Measurements from ENCODE around the gene DDX10. TPM values are rescaled to one million over a fixed set of nuclear protein-coding genes. Genes with fewer than 3 reads are reported as not detected.

DDX10 gene
- 63.7 and 72.2 TPM in 2 replicates for total RNA-seq (2021)
- Bru-seq, nascent RNA: percentile 90 among the genes with signal in this experiment
- percentile 73 among the genes with signal in this experiment for BruChase-seq, experiment 1, labeled RNA remaining after a 2-hour chase
- BruChase-seq, experiment 2, labeled RNA remaining after a 6-hour chase: percentile 69 among the genes with signal in this experiment
- long read RNA-seq, transcript DDX10-201 (18 exons, 3,264 nt): major isoform, 93 of 113 reads
- long read RNA-seq, partial matches to known transcripts: 8 of 113 reads
- long read RNA-seq, other reads (novel, unspliced or antisense): 12 of 113 reads

DNA sequence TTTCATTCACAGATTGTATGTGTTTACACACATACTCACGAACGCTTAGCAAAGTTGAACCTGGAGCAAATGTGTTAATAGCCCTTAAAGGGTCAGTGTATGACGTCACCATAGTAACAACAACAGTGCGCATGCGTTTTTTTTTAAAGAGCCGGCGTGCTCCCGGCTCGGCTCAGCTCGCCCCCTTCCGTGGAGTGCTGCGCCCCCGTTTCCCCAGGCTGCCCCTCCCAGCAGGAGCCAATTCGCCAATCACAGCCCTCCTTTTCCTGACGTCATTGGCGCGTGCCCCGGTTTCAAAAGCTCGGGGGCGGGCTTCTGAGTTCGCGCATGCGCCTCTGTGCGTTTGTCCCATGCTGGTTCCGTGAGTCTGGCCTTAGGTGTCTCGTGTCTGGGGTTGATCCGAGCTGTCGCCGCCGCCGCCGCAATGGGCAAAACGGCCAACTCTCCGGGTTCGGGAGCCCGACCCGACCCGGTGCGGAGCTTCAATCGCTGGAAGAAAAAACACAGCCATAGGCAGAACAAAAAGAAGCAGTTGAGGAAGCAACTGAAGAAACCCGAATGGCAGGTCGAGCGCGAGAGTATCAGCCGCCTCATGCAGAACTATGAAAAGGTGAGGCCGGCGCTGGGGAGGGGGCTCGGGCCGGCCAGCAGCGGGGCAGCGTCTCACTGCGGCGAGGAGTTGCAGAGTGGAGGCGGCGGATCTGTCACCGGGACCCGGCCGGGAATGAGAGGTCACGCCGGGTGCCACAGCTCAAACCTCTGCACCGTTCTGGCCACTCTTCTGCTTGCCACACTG is at the start of gene DDX10:
DDX10 (plus strand) TSS at position 340 of the 796 bp plus-strand sequence; CDS start at position 425, 85 bp downstream.
- Histone ChIP-seq H3K4me3 (ENCODE audit: low read depth, low read length, poor library complexity, severe bottlenecking) (peak within 1 kb of the TSS; percentile 76), H3K9me3 (ENCODE audit: low read depth, low read length, poor library complexity, severe bottlenecking) (no peaks in the 10 kb centered on the region), H3K27ac (ENCODE audit: low read depth, low read length, poor library complexity, severe bottlenecking) (peak within 1 kb of the TSS; percentile 72), H3K36me3 (ENCODE audit: insufficient read depth, low read length, poor library complexity, severe bottlenecking) (no peaks in the 10 kb centered on the region), H3K4me1 (ENCODE audit: insufficient read depth, low read length, poor library complexity, severe bottlenecking) (peaks cover 9% of the 10 kb centered on the region), H3K27me3 (replicated peaks; ENCODE audit: insufficient read depth, low read depth, low read length, poor library complexity) (no peaks in the 10 kb centered on the region)
- ChIA-PET POLR2A (ENCODE audit: low non-redundant PET) (no interaction called here), CTCF (no interaction called here)
- no peak for TF ChIP-seq EZH2 (IDR thresholded peaks at IDR 0.05; ENCODE audit: borderline replicate concordance, low read depth, low read length, poor library complexity, severe bottlenecking)
- TF ChIP-seq, protein P1, sequence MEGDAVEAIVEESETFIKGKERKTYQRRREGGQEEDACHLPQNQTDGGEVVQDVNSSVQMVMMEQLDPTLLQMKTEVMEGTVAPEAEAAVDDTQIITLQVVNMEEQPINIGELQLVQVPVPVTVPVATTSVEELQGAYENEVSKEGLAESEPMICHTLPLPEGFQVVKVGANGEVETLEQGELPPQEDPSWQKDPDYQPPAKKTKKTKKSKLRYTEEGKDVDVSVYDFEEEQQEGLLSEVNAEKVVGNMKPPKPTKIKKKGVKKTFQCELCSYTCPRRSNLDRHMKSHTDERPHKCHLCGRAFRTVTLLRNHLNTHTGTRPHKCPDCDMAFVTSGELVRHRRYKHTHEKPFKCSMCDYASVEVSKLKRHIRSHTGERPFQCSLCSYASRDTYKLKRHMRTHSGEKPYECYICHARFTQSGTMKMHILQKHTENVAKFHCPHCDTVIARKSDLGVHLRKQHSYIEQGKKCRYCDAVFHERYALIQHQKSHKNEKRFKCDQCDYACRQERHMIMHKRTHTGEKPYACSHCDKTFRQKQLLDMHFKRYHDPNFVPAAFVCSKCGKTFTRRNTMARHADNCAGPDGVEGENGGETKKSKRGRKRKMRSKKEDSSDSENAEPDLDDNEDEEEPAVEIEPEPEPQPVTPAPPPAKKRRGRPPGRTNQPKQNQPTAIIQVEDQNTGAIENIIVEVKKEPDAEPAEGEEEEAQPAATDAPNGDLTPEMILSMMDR (conservative IDR thresholded peaks at IDR 0.05; ENCODE audit: low read depth, low read length): no peak
- BruUV-seq (replicated peaks): TSS peak; percentile 70
- DNase-seq (ENCODE audit: low spot score): peak; percentile 99
- intact Hi-C loops (cut with micrococcal nuclease; ENCODE audit: unreplicated experiment): loop anchor here (5.0 kb wide), 1 partner anchor 443 kb away; the partner anchor contains the start of genes ATM and NPAT

DNA sequence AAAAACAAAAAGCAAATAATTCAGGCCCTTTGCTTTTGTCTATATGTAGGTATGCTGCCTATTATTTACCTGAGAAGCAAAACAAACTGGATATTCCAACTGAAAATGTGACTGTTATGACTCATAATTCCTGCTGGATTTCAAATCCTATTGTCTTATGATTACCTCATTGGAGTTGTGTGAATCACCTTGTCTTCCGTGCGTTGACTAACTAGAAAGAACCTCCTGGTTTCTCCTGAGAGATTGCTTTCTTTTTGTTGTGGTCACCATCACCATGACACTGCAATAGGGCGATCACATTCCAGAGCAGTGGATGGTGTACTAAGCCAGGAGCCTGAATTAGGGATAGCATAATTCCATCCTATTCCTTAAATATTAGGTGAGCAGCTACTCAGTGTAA is 48.3 kb upstream of the DDX10 start:
- Histone ChIP-seq H3K36me3 (ENCODE audit: insufficient read depth, low read length, poor library complexity, severe bottlenecking) (no peaks in the 10 kb centered on the region), H3K27ac (ENCODE audit: low read depth, low read length, poor library complexity, severe bottlenecking) (no peak overlapping the region), H3K4me1 (ENCODE audit: insufficient read depth, low read length, poor library complexity, severe bottlenecking) (no peaks in the 10 kb centered on the region), H3K4me3 (ENCODE audit: low read depth, low read length, poor library complexity, severe bottlenecking) (no peak overlapping the region), H3K27me3 (replicated peaks; ENCODE audit: insufficient read depth, low read depth, low read length, poor library complexity) (no peaks in the 10 kb centered on the region), H3K9me3 (ENCODE audit: low read depth, low read length, poor library complexity, severe bottlenecking) (no peaks in the 10 kb centered on the region)
- POLR2A ChIA-PET (ENCODE audit: low non-redundant PET): no interaction called here
- no peak for DNase-seq (ENCODE audit: low spot score)
- intact Hi-C loops (cut with micrococcal nuclease; ENCODE audit: unreplicated experiment): no loop called here
- CTCF ChIA-PET: no interaction called here
- BruUV-seq (replicated peaks): no TSS peak
- TF ChIP-seq EZH2 (IDR thresholded peaks at IDR 0.05; ENCODE audit: borderline replicate concordance, low read depth, low read length, poor library complexity, severe bottlenecking): no peak
- TF ChIP-seq, protein P1 (conservative IDR thresholded peaks at IDR 0.05; ENCODE audit: low read depth, low read length): no peak

DNA sequence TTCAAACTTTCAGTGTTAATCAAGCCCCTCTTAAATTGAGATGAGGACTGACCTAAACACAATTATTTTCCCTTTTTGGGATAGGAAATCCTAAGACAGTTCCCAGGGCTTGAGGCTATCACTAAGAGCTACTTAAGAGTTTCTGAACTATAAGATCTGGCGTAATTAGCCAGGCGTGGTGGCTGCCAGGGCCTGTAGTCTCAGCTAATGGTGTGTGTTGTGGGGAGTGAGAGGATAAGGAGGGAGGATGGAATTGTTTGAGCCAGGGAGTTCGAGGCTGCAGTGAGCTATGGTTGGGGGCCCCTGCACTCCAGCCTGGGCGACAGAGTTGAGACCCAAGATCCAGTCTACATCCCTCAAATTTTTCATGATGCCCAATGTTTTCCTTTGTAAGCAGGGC is 47.8 kb upstream of the DDX10 start:
- intact Hi-C loops (cut with micrococcal nuclease; ENCODE audit: unreplicated experiment): no loop called here
- Histone ChIP-seq H3K4me3 (ENCODE audit: low read depth, low read length, poor library complexity, severe bottlenecking) (no peak overlapping the region), H3K4me1 (ENCODE audit: insufficient read depth, low read length, poor library complexity, severe bottlenecking) (no peaks in the 10 kb centered on the region), H3K36me3 (ENCODE audit: insufficient read depth, low read length, poor library complexity, severe bottlenecking) (no peaks in the 10 kb centered on the region), H3K9me3 (ENCODE audit: low read depth, low read length, poor library complexity, severe bottlenecking) (no peaks in the 10 kb centered on the region), H3K27me3 (replicated peaks; ENCODE audit: insufficient read depth, low read depth, low read length, poor library complexity) (no peaks in the 10 kb centered on the region), H3K27ac (ENCODE audit: low read depth, low read length, poor library complexity, severe bottlenecking) (no peak overlapping the region)
- CTCF ChIA-PET: no interaction called here
- no peak for TF ChIP-seq EZH2 (IDR thresholded peaks at IDR 0.05; ENCODE audit: borderline replicate concordance, low read depth, low read length, poor library complexity, severe bottlenecking)
- TF ChIP-seq, protein P1 (conservative IDR thresholded peaks at IDR 0.05; ENCODE audit: low read depth, low read length): no peak
- no peak for DNase-seq (ENCODE audit: low spot score)
- no TSS peak for BruUV-seq (replicated peaks)
- POLR2A ChIA-PET (ENCODE audit: low non-redundant PET): no interaction called here

Measured in A673 (cell line).